GM18499 (cell line): ENCODE results near the gene IER5L.

Experiments used
- ATAC-seq: cut with Tn5 transposase; IDR thresholded peaks from one replicate; pipeline ENCODE4 v1.9.1; 2021; ENCODE audit warnings: moderate number of reproducible peaks; ENCODE audit not compliant: insufficient read depth, unreplicated experiment

IER5L gene

DNA sequence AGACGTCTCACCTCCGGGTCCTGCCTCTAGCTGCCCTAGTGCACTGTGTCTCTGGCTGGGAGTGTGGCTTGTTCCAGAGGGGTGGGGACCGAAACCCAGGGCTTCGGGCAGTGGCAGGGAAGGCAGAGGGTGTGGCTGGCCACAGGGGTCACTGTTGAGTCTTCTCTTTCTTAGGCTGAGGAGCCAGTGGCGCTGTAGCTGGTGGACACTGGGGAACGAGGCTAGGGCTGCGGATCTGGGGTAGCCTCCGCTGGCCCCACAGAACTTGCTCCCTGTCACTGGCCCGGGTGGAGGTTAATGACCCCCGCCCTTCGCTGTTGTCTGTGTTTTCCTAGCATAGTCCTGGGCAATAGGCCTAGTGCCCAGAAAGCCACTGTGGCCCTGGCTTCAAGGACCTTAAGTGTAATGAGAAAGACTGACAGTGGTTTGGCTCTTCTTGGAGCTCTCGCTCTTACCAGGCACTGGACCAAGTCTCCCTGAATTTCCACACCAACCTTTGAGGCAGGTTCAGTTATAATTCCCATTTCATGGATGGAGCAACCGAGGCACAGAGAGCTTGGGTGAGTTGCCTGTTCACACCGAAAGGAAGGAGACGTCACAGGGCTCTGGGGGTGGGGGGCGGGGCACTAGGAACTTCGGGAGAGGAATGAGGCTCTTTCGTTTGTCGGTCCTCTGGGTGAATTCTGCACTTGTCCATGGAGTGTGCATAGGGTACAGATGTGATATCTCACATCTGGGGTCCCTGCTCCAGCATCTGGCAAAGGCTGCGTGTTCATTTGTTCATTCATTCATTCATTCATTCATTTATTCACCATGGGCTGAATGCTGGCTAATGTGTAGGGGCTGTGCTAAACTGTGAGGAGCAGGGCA, 4.8 kb upstream of the IER5L start:
- no peak for ATAC-seq

DNA sequence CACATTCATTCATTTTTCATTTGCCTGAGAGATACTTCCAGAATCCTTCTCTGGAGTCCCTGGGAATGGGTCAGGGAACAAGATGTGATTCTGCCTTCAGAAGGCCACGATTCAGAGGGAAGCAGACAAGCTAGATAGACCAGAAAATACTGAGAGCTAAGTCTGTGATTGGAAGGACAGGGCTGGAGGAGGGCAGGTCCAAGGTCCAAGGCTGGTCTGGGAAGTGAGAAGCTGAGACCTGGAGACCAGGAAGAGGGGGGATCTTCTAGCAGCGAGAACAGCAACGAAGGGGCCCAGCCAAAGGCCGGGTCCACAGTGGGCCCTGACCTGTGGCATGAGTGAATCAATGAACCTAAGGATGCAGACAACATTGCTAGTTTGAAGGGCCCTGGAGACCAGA, 4.1 kb upstream of the IER5L start:
- no peak for ATAC-seq

DNA sequence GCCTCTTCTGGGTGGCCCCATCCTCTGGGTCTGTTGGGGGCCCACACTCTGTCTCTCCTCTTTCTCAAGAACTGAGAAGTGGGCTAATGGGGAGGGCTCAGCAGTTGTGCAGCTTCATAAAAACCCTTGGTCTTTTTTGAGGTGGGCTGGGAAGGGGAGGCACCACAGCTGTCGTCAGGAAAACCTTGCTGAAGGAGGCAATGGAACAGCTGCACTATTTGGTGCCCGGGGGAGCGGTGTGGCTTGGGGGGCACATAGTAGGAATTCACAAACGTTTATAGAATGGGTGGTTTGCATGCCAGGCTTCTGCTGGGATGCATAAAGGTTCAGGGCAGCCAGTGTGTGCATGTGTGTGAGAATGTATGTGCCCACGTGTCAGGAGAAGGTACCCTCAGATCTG, 3.2 kb upstream of the IER5L start:
- ATAC-seq: no peak

DNA sequence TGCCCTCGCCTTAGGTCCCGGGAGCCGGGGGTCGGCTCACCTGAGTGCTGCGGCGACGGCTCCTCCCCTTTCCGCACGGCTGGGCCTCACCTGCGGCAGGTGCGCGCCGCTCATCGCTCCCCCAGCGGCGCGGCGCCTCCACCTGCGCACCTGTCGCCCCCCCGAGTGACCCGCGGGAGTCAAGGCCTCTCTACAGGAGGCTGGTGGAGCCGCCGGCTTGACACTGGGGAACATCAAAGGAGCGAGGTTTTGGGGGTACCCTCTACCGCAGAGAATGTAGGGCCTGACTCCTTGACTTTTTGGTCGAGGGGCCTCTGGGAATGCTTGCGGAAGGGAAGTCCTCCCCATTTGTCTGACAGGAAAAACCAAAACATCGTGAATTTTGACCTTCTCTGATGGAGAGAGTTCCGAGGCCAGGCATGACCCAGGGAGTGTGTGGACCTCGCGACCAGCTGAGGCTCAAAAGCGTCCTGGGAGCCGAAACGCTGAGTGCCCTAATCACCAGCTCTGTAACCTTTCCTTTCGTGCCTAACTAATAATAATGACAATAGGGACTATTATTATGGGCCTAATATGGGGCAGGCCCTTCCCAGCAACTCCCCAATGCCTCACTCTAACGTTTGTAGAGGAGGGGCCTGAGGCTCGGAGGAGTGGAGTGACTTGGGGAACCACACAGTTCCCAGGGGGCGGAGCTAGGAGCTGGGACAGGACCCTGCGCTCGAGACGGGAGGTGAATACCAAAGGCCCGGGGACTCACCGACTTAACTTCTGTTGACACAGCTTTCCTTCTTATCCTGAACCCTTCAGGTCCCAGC, 714 bp upstream of the IER5L start:
- no peak for ATAC-seq

DNA sequence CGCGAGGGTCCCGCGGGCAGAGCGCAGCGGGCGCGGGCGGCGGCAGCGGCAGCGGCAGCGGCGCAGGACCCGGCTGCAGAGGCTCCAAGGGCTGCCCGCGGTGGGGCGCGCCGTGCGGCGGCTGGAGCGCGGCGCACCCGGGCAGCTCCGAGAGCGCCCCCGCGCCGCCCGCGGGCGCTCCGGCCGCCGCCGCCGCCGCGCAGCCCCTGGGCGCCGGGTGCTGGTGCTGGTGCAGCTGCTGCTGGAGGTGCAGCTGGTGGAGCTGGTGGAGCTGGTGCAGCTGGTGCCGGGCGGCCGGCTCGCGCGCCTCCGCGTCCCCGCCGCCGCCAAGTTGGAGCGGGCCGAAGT, 644 bp downstream of the IER5L start:
- no peak for ATAC-seq

DNA sequence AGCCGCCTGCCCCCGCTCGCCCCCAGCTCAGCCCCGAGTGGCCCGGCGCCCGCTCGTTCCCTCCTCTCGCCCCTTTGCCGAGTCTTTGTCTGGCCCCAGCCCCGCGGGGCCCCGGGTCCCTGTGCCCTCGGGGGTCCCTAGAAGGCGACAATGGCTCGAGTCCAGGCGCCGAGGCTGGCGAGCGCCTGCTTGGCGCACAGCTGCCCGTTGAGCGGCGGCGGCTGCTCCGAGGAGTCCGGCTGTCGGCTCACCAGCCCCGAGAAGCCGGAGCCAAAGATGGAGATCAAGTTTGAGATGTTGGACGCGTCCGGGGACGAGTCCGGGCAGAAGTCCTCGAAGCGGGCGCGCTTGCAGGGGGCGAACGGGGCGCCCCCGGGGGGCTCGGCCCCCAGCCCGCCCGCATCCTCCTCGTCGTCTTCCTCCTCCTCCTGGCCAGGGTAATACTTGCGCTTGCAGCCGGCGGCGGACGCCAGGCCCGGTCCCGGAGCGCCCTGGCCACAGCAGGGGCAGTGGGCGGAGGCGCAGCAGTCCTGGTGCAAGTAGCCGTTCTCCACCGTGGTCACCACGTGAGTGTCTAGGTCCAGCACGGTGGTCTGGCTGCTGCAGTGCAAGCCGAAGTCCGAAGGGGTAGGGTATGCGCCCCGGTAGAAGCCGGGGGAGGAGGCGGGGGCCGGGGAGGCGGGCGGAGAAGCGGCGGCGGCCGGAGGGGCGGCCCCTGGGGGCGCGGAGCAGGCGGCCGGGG, 1.2 kb downstream of the IER5L start:
- ATAC-seq: no peak

DNA sequence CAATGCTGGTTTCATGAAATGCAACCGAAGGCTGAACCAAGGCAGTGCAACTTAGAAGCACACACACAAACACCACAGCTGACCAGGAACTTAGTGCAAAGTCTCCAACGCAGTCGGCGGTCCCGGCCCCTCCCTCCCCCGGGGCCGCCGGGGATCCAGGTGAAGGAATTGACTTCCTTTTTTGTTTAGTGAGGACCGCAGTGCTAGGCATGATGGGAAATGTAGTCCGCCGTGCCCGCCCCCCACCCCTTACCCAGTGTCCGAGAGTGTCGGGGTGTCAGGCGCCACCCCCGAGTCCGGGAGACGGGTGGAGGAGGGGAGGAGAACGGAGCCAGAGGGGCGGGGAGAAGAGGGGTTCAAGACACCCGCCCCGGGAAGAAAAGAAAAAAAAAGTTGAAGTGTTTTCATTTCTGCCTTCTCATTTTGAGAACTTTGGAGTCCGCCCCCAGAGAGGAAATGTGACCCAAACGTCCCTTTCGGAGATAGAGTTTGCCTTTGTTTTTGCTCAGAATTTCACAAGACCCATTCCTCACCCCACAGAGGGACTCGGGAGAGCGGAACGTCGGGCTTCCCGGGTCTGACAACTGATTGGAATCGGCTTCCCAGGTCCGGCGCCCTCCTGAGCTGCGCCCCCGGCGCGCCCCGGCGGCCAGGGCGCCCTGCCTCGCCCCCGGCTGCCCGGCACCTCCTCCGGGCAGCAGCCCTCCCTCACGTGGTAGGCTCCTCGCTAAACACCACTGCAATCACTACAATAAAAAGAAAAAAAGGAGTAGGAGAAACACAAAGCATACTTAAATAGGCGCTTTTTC, 2.0 kb downstream of the IER5L start:
- ATAC-seq: no peak

DNA sequence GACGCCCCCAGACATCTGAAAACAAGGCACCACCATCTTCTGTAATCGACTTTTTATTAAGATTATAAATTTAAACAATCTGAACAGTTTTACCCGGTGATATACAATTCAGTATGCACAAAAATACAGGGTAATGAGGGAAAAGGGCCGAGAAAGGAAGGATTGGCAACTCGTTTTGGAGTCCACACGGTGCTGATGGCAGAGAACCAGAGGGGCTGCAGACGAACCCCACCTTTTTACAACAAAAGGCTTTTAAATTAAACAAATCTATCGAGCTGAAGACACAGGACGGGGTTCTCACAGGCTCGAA, 2.6 kb downstream of the IER5L start:
- no peak for ATAC-seq

DNA sequence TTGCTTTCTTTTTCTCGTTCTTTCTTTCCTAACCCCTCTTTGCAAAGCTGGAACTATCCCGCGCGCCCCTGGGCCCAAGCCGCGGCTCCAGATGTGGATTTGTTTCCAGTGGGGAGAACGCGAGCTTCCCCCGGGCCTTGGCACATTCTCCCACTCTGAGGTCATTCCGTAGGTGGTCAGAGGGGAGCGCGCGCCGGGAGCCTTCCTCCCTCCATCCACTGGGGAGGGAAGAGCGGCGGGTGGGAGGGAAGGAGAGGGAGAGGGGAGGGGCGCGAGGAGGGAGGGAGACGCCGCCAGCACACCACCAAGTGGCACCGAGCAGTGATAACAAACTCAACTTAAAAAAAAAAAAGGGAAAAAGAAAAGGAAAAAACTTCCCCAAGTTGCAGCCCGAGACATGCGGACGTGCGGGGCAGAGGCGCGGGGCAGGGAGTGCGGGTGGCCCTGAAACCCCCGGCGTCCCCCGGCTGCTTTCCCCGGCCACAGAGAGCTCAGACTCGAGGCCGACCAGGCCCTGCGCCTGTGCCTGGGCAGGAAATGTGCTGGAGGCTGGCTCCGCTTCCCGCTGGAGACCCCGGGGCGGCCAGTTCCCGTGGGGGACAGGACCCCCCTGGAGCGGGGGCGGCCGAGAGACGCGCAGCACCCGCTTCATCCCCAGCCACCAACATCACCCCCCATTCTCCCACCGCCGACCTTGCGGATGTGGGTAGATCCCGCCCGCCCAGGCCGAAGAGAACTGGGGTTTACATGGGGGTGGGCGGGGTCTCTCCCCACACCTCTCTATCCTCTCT, 3.1 kb downstream of the IER5L start:
- ATAC-seq: no peak

DNA sequence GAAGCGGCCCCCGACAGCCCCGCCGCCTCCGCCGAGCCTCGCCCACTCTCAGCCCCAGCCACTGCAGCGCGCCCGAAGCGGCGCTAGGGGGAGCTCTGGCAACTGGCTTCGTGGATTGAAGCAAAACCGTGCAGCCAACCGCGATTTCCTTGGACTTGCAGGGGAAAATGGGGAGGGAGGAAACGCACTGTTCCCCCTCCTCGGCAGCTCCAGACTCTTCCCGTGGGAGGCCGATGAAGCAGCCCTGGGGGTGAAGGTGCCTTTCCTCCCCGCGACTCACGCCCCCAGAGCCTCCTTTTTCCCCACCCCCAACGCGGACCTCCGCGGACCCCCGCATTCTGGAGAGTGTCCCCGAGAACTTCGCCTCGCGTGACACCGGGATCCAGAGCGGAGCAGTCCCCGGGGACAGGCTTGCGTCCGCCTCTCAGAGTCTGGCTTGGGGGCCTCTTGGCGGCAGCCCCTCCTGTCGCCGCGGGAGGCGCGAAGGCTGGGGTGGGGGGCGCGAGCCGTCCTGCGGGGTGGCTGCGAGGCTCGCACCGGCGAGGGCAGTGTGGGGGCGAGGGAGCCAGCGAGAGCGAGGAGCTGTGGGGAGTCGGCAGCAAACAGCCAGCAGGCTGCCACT, 3.8 kb downstream of the IER5L start:
- ATAC-seq: no peak

DNA sequence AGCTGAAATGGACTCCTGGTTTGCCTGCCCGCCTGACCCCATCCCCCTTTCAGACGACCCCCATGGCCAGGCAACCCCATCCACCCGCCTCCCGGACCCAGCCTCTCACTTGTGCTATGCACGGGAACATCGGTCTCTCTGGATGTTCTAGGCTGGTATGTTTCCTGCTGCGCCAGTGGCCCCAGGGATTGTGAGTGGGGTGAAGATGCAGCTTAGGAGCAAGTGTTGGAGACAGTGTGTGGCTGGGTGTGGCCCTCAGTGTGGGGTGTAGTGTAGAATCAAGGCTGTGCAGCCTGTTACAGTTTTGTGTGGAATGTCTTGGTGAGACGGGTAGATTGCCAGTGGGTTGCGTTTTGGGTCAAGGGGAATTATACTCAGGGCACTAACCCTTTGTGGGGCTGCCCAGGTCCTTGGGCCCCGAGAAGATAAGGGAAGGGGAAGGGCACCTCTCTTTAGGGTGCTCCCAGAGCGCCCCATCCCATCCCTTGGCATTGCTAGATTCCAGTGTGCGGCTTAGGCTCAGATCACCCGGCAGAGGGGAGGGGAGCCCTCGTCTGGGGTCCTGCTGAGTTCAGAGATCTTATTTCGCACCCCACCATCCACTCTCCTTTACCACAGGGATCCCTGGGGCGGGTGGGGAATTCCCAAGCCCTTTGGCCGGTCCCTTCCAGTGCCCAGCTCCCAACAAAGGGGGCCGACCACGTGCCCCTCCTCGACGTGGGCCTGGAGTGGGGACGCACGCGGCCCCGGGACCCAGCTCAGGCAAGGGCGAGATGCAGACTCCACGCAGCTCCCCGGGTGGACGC, 4.6 kb downstream of the IER5L start:
- ATAC-seq: no peak

DNA sequence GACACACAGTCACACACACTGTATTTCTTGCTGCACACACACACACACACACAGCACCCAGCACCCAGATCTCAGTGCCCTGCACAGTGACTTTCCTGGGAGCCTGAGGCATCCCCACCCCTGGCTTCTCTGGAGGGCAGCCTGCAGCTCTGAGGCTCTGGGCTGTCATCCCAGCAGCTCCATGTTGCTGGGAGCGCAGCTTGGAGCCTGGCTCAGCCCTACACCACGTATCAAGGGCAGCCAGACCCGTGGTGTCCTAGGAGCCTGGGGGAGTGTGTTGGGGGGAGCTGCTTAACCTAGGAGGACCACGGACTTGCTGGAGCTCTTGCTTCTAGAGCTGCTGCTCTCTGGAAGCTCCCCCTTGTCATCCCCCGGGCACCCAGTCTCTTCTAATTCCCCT, 5.2 kb downstream of the IER5L start:
- no peak for ATAC-seq

DNA sequence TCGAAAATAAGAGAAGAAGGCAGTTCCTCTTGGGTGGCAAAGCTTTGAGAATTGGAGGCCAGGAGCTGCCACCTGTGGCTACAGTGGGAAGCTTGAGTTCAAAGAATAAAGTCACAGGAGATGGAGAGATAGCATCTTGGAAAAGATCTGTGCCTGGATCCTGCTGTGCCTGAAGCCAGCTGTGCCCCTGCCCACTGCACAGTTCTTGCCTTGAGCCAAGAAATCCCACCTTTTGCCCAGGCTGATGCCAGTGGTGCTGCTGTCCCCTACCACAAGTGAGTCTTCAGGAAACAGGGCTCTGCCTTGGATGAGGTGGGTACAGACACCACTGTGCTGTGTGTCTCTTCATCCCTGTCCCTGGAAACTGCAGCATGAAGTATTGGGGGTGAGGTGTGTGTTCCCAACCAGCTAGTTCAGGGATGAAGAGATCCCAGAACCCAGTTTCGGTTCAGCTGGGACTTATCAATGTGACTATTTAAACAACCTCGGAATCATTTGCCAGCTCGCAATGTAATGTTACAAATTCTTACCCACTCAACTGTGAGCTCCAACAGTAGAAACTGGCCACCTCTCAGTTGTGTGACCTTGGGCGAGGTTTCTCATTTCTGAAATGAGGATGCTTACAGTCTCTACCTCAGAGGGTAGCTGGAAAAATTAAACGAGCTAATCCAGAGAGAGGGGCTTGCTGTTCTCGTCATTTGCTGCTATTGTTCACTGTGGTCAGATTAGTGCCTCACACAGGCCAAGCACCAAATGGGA, 5.9 kb downstream of the IER5L start:
- no peak for ATAC-seq

DNA sequence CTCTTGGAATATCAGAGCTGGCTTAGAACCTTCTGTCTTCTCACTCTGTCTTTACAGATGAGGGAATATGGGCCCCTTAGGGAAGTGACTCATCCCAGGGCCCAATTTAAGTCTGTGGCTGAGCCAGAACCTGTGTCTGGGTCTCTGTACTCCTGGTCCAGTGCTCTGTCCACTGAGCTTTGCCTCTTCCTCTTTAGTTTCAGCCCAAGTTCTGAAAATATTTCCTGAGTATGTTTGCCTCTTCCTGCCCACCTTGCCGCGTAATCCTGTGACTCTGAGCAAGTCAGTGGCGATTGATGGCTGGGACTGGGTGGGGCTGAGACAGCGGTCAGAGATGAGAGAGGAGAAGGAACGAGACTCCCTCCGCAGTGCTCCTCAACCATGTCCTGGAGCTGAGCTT, 7.8 kb downstream of the IER5L start:
- no peak for ATAC-seq

DNA sequence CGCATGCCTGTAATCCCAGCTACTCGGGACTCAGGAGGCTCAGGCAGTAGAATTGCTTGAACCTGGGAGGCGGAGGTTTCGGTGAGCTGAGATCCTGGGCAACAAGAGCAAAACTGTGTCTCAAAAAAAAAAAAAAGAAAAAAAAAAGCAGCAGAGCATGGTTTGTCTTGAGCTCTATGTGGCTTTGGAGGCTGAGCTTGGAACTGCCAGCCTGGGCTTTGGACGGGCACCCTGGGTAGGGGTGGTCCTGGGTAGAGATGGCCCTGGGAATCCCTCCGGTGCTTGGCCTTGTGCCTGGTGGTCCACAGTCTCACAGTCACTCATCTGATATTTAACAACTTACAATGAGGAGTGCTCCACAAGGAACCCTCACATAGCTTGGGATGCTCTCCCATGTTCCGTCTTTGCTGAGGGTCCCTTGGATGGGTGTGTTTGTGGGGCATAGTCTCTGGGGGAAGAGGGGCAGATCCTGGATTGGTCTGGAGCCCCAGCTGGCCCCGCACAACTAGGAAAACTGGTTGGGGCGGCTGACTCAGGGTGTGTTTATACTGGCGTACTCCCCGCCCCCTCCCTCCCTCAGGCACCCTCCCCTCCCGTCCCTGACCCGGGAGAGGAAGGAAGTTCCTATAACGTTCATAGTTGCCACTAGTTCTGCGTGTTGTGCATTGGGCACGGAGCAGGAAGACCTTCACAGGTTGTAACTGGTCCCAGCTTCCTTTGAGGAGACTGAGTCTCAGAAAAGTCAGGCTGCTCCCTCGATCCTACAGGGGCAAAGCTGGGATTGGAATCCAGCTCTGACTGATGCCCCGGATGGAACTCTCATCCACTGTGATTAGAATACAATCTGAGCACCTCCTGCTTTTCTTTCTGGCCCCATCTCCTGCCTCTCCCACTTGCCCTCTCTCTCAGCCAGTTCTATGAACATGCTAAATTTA, 11.2 kb downstream of the IER5L start:
- ATAC-seq: no peak

DNA sequence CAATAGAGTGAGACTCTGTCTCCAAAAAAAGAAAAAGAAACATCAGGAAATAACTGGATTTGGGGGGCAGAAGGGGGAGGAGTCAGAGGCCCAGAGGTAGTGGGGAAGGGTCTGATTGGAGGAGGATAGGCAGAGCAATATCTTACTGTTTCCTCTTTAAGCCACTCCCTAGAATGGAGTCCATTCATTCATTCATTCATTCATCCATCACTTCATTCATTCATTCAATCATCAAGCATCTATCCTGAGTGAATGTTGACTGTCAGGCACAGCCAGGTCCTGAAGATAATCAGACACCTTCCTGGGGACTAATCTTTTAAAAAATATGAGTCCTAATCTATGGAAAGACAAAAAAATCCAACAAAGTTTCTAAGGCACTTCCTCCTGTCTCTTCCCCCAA, 12.9 kb downstream of the IER5L start:
- ATAC-seq: no peak
